ENCODE results near the gene DAPK2.

GRCh38 chr15:63907521-63907920, 138.8 kb downstream of the DAPK2 start:
- TF ChIP-seq CTCF (conservative IDR thresholded peaks at IDR 0.05 in 1 of 2, IDR thresholded peaks at IDR 0.05 in 1 of 2; ENCODE audit: extremely low read depth in 1 of 2, insufficient read depth in 1 of 2, low read depth in 1 of 2, low read length in 2 of 2) (no peak), EZH2 (IDR thresholded peaks at IDR 0.05; ENCODE audit: borderline replicate concordance, low read length) (no peak)
